A549 (cell line): ENCODE results near the gene OR2M5. TPM values are rescaled to one million over a fixed set of nuclear protein-coding genes. Genes with fewer than 3 reads are reported as not detected.

ENCODE experiments used
- ATAC-seq, 2 experiments: fragments of 200-7000 bp in 1 of 2; fragments of >200 bp in 1 of 2; cut with Nextera tagmentation in 1 of 2; cut with Tn5 transposase in 1 of 2; 3 replicates each; pipeline versions ENCODE4 v1.8.0 to v1.9.1; 2018 to 2020; ENCODE audit warnings: mild to moderate bottlenecking in 1 of 2, moderate library complexity in 1 of 2
- CTCF ChIA-PET: fragments of 300-600 bp; sonication (Branson Sonifier 250); formaldehyde crosslinking; extraction: SDS; loops from one replicate; lab custom pipeline; 2021; ENCODE audit warnings: antibody characterized with exemption, inconsistent platforms; lab: Yijun Ruan, JAX
- POLR2A ChIA-PET: fragments of 350-600 bp; formaldehyde crosslinking; extraction: SDS; loops from one replicate; lab custom pipeline; 2021; ENCODE audit warnings: antibody characterized with exemption, inconsistent platforms; lab: Yijun Ruan, JAX
- DNase-seq, 2 experiments: peaks; one replicate each; pipeline versions ENCODE4 v3.0.0 to v3.0.0-alpha.2; 2011 to 2016; ENCODE audit warnings: low read depth in 1 of 2, low spot score in 1 of 2
- FAIRE-seq: peaks from 2 replicates; lab custom pipeline; 2011; peaks lifted over from hg19 to GRCh38; lab: Jason Lieb, UNC
- H3K27ac ChIP-seq, 2 experiments: fragments of >200 bp; sonication (Bioruptor Twin); formaldehyde crosslinking; 3 replicates each; pipeline ENCODE4 v1.5.1; 2016 to 2017
- H3K4me1 ChIP-seq: fragments of >200 bp; sonication (Bioruptor Twin); formaldehyde crosslinking; 3 replicates; pipeline ENCODE4 v1.6.1; 2016
- H3K4me2 ChIP-seq: fragments of >200 bp; sonication (Bioruptor Twin); formaldehyde crosslinking; 3 replicates; pipeline ENCODE4 v1.6.1; 2016
- H3K4me3 ChIP-seq: fragments of >200 bp; sonication (Bioruptor Twin); formaldehyde crosslinking; 3 replicates; pipeline ENCODE4 v1.5.1; 2016
- H3K9me3 ChIP-seq: fragments of >200 bp; sonication (Bioruptor Twin); formaldehyde crosslinking; 3 replicates; pipeline ENCODE4 v1.6.1; 2016
- BCL3 ChIP-seq: fragments of >200 bp; sonication (Bioruptor Twin); formaldehyde crosslinking; IDR thresholded peaks from 3 replicates; pipeline ENCODE4 v1.6.1; 2016
- BHLHE40 ChIP-seq: IDR thresholded peaks from 2 replicates; pipeline ENCODE4 v1.6.1; 2012; ENCODE audit warnings: low read depth, low read length, inconsistent platforms
- CBX8 ChIP-seq: fragments of 200-600 bp; sonication (generic); IDR thresholded peaks from 2 replicates; pipeline ENCODE4 v1.6.1; 2016
- CHD2 ChIP-seq: fragments of 150-350 bp; IDR thresholded peaks from 2 replicates; pipeline ENCODE4 v1.6.1; 2014; ENCODE audit warnings: low read length; ENCODE audit not compliant: partially characterized antibody
- CTCF ChIP-seq: fragments of >200 bp; sonication (Bioruptor Twin); formaldehyde crosslinking; IDR thresholded peaks from 3 replicates; pipeline ENCODE4 v1.5.1; 2016
- E2F6 ChIP-seq: IDR thresholded peaks from 2 replicates; pipeline ENCODE4 v1.6.1; 2012; ENCODE audit warnings: low read depth, borderline replicate concordance
- EHMT2 ChIP-seq: fragments of 200-600 bp; sonication (generic); IDR thresholded peaks from 2 replicates; pipeline ENCODE4 v1.6.1; 2016; ENCODE audit warnings: antibody characterized with exemption, low read depth, mild to moderate bottlenecking, moderate library complexity
- FOSB ChIP-seq: fragments of 250-450 bp; sonication (Bioruptor Pico); IDR thresholded peaks from 2 replicates; pipeline ENCODE4 v1.5.0; 2020; ENCODE audit warnings: mild to moderate bottlenecking, moderate library complexity
- HES2 ChIP-seq: fragments of >200 bp; sonication (Bioruptor Twin); formaldehyde crosslinking; IDR thresholded peaks from 2 replicates; pipeline ENCODE4 v1.6.1; 2016
- HMGXB4 ChIP-seq: fragments of 250-450 bp; sonication (Bioruptor Pico); IDR thresholded peaks from 2 replicates; pipeline ENCODE4 v1.5.0; 2021; ENCODE audit warnings: mild to moderate bottlenecking, moderate library complexity, borderline replicate concordance
- HOXB13 ChIP-seq: fragments of 250-450 bp; sonication (Bioruptor Pico); IDR thresholded peaks from 2 replicates; pipeline ENCODE4 v1.5.0; 2020; ENCODE audit warnings: low read depth, mild to moderate bottlenecking, moderate library complexity
- HOXB5 ChIP-seq: fragments of 250-450 bp; sonication (Bioruptor Pico); IDR thresholded peaks from 2 replicates; pipeline ENCODE4 v1.5.0; 2020; ENCODE audit warnings: mild to moderate bottlenecking, moderate library complexity
- KDM1A ChIP-seq: fragments of 200-600 bp; sonication (generic); IDR thresholded peaks from 2 replicates; pipeline ENCODE4 v1.6.1; 2016; ENCODE audit warnings: low read depth, mild to moderate bottlenecking
- KDM5A ChIP-seq: fragments of 200-600 bp; sonication (generic); IDR thresholded peaks from 2 replicates; pipeline ENCODE4 v1.6.1; 2016; ENCODE audit warnings: antibody characterized with exemption, mild to moderate bottlenecking
- MAFK ChIP-seq: fragments of 450-650 bp; IDR thresholded peaks from 2 replicates; pipeline ENCODE4 v1.6.1; 2014; ENCODE audit not compliant: partially characterized antibody
- MAZ ChIP-seq: fragments of 150-350 bp; IDR thresholded peaks from 2 replicates; pipeline ENCODE4 v1.6.1; 2014; ENCODE audit warnings: antibody characterized with exemption, low read depth, low read length, borderline replicate concordance
- MYC ChIP-seq: IDR thresholded peaks from 2 replicates; pipeline ENCODE4 v1.6.1; 2012; ENCODE audit warnings: mild to moderate bottlenecking, inconsistent platforms, low read length, improper control_type of control experiment, borderline replicate concordance
- NFE2L2 ChIP-seq: fragments of 150-350 bp; conservative IDR thresholded peaks from 2 replicates; pipeline ENCODE4 v1.6.1; 2014; ENCODE audit warnings: low read length
- NPAS2 ChIP-seq: fragments of 250-450 bp; sonication (Bioruptor Pico); IDR thresholded peaks from 2 replicates; pipeline ENCODE4 v1.8.0; 2022; ENCODE audit warnings: mild to moderate bottlenecking, moderate library complexity, borderline replicate concordance
- NR3C1 ChIP-seq: fragments of >200 bp; sonication (Bioruptor Twin); formaldehyde crosslinking; IDR thresholded peaks from 3 replicates; pipeline ENCODE4 v1.6.1; 2017
- PBX3 ChIP-seq: IDR thresholded peaks from 2 replicates; pipeline ENCODE4 v1.6.1; 2012
- POLR2AphosphoS2 ChIP-seq: conservative IDR thresholded peaks from 2 replicates; pipeline ENCODE4 v1.6.1; 2012; ENCODE audit warnings: low read length, improper control_type of control experiment, inconsistent platforms
- RNF2 ChIP-seq: fragments of 200-600 bp; sonication (generic); IDR thresholded peaks from 2 replicates; pipeline ENCODE4 v1.6.1; 2016; ENCODE audit warnings: low read depth, mild to moderate bottlenecking, antibody characterized with exemption, moderate library complexity, borderline replicate concordance
- TFCP2L1 ChIP-seq: fragments of 250-450 bp; sonication (Bioruptor Pico); IDR thresholded peaks from 2 replicates; pipeline ENCODE4 v1.5.0; 2021; ENCODE audit warnings: mild to moderate bottlenecking
- TP53 ChIP-seq: fragments of 250-450 bp; sonication (Bioruptor Pico); IDR thresholded peaks from 2 replicates; pipeline ENCODE4 v1.5.0; 2021; ENCODE audit warnings: mild to moderate bottlenecking, moderate library complexity
- ZFP36 ChIP-seq: fragments of 450-650 bp; IDR thresholded peaks from 2 replicates; pipeline ENCODE4 v1.6.1; 2014; ENCODE audit warnings: borderline replicate concordance; ENCODE audit not compliant: partially characterized antibody
- ZNF302 ChIP-seq: fragments of 250-450 bp; sonication (Bioruptor Pico); IDR thresholded peaks from 2 replicates; pipeline ENCODE4 v1.9.0; 2021; ENCODE audit warnings: inconsistent platforms, mild to moderate bottlenecking, moderate library complexity
- ZSCAN20 ChIP-seq: fragments of 250-450 bp; sonication (Bioruptor Pico); IDR thresholded peaks from 2 replicates; pipeline ENCODE4 v1.8.0; 2022; ENCODE audit warnings: mild to moderate bottlenecking, moderate library complexity
- WGBS: methylation state at CpG from one replicate; pipeline ENCODE4 v1.1.6; 2017; ENCODE audit errors: missing lambda C conversion rate; 5-methylcytosine and 5-hydroxymethylcytosine counted together
- polyA plus RNA-seq, 4 experiments: library from polyadenylated mRNA; depleted of rRNA in 3 of 4; stranded (reverse); fragments of >200 nt; fragmentation: RNase III in 1 of 4; extraction: RNeasy Plus Mini Kit Qiagen cat#74134 plus additional on column Dnase treatment in 1 of 4; gene quantifications; 2 replicates in 3 of 4; 3 replicates in 1 of 4; pipeline ENCODE4 v1.2.3, GENCODE V29; 2011 to 2017

Gene OR2M5
- polyA plus RNA-seq, 2 of the 4 experiments (the other 2 are of a cell fraction): not detected

GRCh38 chr1:248187363-248187762 is 42.4 kb downstream of the OR2M5 start:
- POLR2A ChIA-PET: no interaction called here

GRCh38 chr1:248189026-248189425 is 44.1 kb downstream of the OR2M5 start:
- 48% methylated on average over 11 of the region's 11 CpGs for WGBS
- ChIA-PET POLR2A (no interaction called here), CTCF (no interaction called here)
- no peak for TF ChIP-seq HES2
- no peak for TF ChIP-seq CHD2
- no peak for TF ChIP-seq BCL3
- TF ChIP-seq NR3C1: no peak
- TF ChIP-seq ZSCAN20 (CRISPR knock-in tag): no peak
- no peak for TF ChIP-seq HMGXB4 (CRISPR knock-in tag)
- no peak for TF ChIP-seq TP53 (CRISPR knock-in tag)
- no peak for TF ChIP-seq CTCF
- no peak for TF ChIP-seq MYC
- TF ChIP-seq HOXB5 (CRISPR knock-in tag): no peak
- TF ChIP-seq RNF2: no peak
- no peak for TF ChIP-seq KDM5A
- Histone ChIP-seq H3K4me2 (no peak overlapping the region), H3K4me3 (no peak overlapping the region), H3K27ac (no peak overlapping the region), H3K9me3 (no peaks in the 10 kb centered on the region; the same call in 1 of the 3 replicates), H3K4me1 (no peaks in the 10 kb centered on the region)
- DNase-seq (no peak), FAIRE-seq (no peak), ATAC-seq (no peak)

More at GRCh38 chr1:248187363-248187762, 42.4 kb downstream of the OR2M5 start:
- Histone ChIP-seq H3K4me2 (no peak overlapping the region), H3K4me3 (no peak overlapping the region)
- TF ChIP-seq CHD2 (no peak), HOXB13 (CRISPR knock-in tag) (no peak), MAFK (peak; percentile 51), BHLHE40 (no peak), NFE2L2 (peak; percentile 77)
- TF ChIP-seq, all 56 proteins: peak for 2
- Histone ChIP-seq H3K9me3 (no peaks in the 10 kb centered on the region; the same call in 2 of the 3 replicates), H3K4me1 (no peaks in the 10 kb centered on the region), H3K27ac (no peak overlapping the region)
- FAIRE-seq: no peak
- WGBS: 4% methylated on average over 3 of the region's 3 CpGs
- no peak for DNase-seq
- CTCF ChIA-PET: interaction anchor here (0.6 kb wide), 1 partner anchor 205 kb away, joined by 3 read pairs; no protein-coding TSS in a partner anchor
- no peak for ATAC-seq

GRCh38 chr1:248194117-248194516 is 49.2 kb downstream of the OR2M5 start:
- Histone ChIP-seq H3K27ac (no peak overlapping the region), H3K4me1 (no peaks in the 10 kb centered on the region), H3K4me2 (no peak overlapping the region), H3K9me3 (no peaks in the 10 kb centered on the region; the same call in 1 of the 3 replicates), H3K4me3 (no peak overlapping the region)
- DNase-seq: no peak
- POLR2A ChIA-PET: no interaction called here
- FAIRE-seq: no peak
- TF ChIP-seq NFE2L2 (no peak), PBX3 (no peak), ZSCAN20 (CRISPR knock-in tag) (no peak), CBX8 (no peak), ZNF302 (CRISPR knock-in tag) (no peak), EHMT2 (no peak), POLR2AphosphoS2 (no peak), TP53 (CRISPR knock-in tag) (no peak), NPAS2 (CRISPR knock-in tag) (no peak), MAZ (no peak), E2F6 (no peak), ZFP36 (no peak), TFCP2L1 (CRISPR knock-in tag) (no peak), FOSB (no peak), KDM1A (no peak)
- no peak for ATAC-seq
- 9% methylated on average over 1 of the region's 1 CpG for WGBS
- CTCF ChIA-PET: no interaction called here
